Measurements from ENCODE around the gene AGBL4.

GRCh38 chr1:49190138-49190537, 833.6 kb downstream of the AGBL4 start:
- TF ChIP-seq GATA3 (IDR thresholded peaks at IDR 0.05; ENCODE audit: low read depth, low read length) (no peak), GATA2 (IDR thresholded peaks at IDR 0.05; ENCODE audit: low read depth, low read length) (no peak)

Measured in SH-SY5Y (cell line).